HEK293 (cell line): ENCODE results near the gene PEX7.

Experiments
- CTCF ChIA-PET: fragments of 350-600 bp; formaldehyde crosslinking; extraction: SDS; loops from one replicate; lab custom pipeline; 2021; ENCODE audit warnings: antibody characterized with exemption; lab: Yijun Ruan, JAX
- POLR2A ChIA-PET: fragments of 300-600 bp; formaldehyde crosslinking; extraction: SDS; loops from one replicate; lab custom pipeline; 2020; ENCODE audit warnings: antibody characterized with exemption, inconsistent platforms; lab: Yijun Ruan, JAX
- H3K27ac ChIP-seq: fragments of 200-500 bp; sonication (Bioruptor generic); 2 replicates; pipeline ENCODE4 v1.5.1; 2014; ENCODE audit warnings: low read depth, low read length, control low read depth, inconsistent platforms; ENCODE audit errors: extremely low read depth
- H3K36me3 ChIP-seq, 2 experiments: fragments of 200-500 bp in 1 of 2; sonication (Bioruptor generic) in 1 of 2; 1 replicate in 1 of 2; 2 replicates in 1 of 2; pipeline ENCODE4 v1.5.1; 2014 to 2017; ENCODE audit warnings: inconsistent platforms in 2 of 2, low read length in 2 of 2; ENCODE audit not compliant: control insufficient read depth in 2 of 2, insufficient read depth in 1 of 2
- H3K4me1 ChIP-seq: fragments of 200-500 bp; sonication (Bioruptor generic); 2 replicates; pipeline ENCODE4 v1.5.1; 2014; ENCODE audit warnings: mild to moderate bottlenecking, low read length, inconsistent platforms; ENCODE audit not compliant: control insufficient read depth, insufficient read depth
- H3K4me3 ChIP-seq: 2 replicates; pipeline ENCODE4 v1.5.1; 2011; ENCODE audit warnings: low read depth, mild to moderate bottlenecking, control low read depth, low read length, moderate library complexity
- H3K9me3 ChIP-seq: fragments of 200-500 bp; sonication (Bioruptor generic); 2 replicates; pipeline ENCODE4 v1.5.1; 2014; ENCODE audit warnings: low read depth, low read length, inconsistent platforms; ENCODE audit not compliant: control insufficient read depth, insufficient read depth
- ATF2 ChIP-seq: fragments of 450-650 bp; formaldehyde crosslinking; IDR thresholded peaks from 2 replicates; pipeline ENCODE4 v1.5.1; 2016; ENCODE audit warnings: missing biosample characterization, missing genetic modification characterization, low read depth
- IKZF3 ChIP-seq: fragments of 450-650 bp; IDR thresholded peaks from 2 replicates; pipeline ENCODE4 v1.5.0; 2018; ENCODE audit warnings: missing biosample characterization, mild to moderate bottlenecking, missing genetic modification characterization, moderate library complexity
- SCRT1 ChIP-seq: fragments of 450-650 bp; formaldehyde crosslinking; IDR thresholded peaks from 2 replicates; pipeline ENCODE4 v1.5.1; 2016; ENCODE audit warnings: missing biosample characterization, missing genetic modification characterization, borderline replicate concordance
- ZNF2 ChIP-seq: fragments of 450-650 bp; formaldehyde crosslinking; IDR thresholded peaks from 2 replicates; pipeline ENCODE4 v1.5.1; 2016; ENCODE audit warnings: missing biosample characterization, missing genetic modification characterization
- ZNF214 ChIP-seq: fragments of 450-650 bp; formaldehyde crosslinking; IDR thresholded peaks from 2 replicates; pipeline ENCODE4 v1.5.1; 2017; ENCODE audit warnings: missing biosample characterization, mild to moderate bottlenecking, missing genetic modification characterization, borderline replicate concordance
- ZNF510 ChIP-seq: fragments of 450-650 bp; formaldehyde crosslinking; IDR thresholded peaks from 2 replicates; pipeline ENCODE4 v1.5.1; 2018; ENCODE audit warnings: mild to moderate bottlenecking, missing genetic modification characterization, missing biosample characterization; ENCODE audit not compliant: insufficient replicate concordance
- ZNF610 ChIP-seq: fragments of 450-650 bp; formaldehyde crosslinking; IDR thresholded peaks from 2 replicates; pipeline ENCODE4 v1.5.1; 2016; ENCODE audit warnings: missing biosample characterization, missing genetic modification characterization, borderline replicate concordance
- ZNF629 ChIP-seq: fragments of 450-650 bp; formaldehyde crosslinking; IDR thresholded peaks from 2 replicates; pipeline ENCODE4 v1.5.1; 2017; ENCODE audit warnings: missing biosample characterization, missing genetic modification characterization
- ZSCAN23 ChIP-seq: fragments of 450-650 bp; formaldehyde crosslinking; IDR thresholded peaks from 2 replicates; pipeline ENCODE4 v1.5.1; 2016; ENCODE audit warnings: missing biosample characterization, missing genetic modification characterization
- TF ChIP-seq, protein P1 (sequence below): fragments of 450-650 bp; formaldehyde crosslinking; IDR thresholded peaks from 2 replicates; pipeline ENCODE4 v1.5.1; 2017; ENCODE audit warnings: missing biosample characterization, mild to moderate bottlenecking, missing genetic modification characterization, moderate library complexity
- TF ChIP-seq, protein P2 (sequence below): fragments of 450-650 bp; formaldehyde crosslinking; IDR thresholded peaks from 2 replicates; pipeline ENCODE4 v1.5.1; 2017; ENCODE audit warnings: missing biosample characterization, missing genetic modification characterization

The PEX7 gene

GRCh38 chr6:136914947-136915346 is 92.6 kb downstream of the PEX7 start:
- Histone ChIP-seq H3K9me3 (no peaks in the 10 kb centered on the region), H3K36me3 (peaks cover 0 to 26% of the 10 kb centered on the region in 2 experiments; a peak in 1 of 3 replicates), H3K4me1 (no peaks in the 10 kb centered on the region), H3K4me3 (no peak overlapping the region), H3K27ac (no peak overlapping the region)
- CTCF ChIA-PET, result no interaction called here
- TF ChIP-seq ZNF510 (tag by site-specific recombination) (no peak), ZSCAN23 (tag by site-specific recombination) (no peak), ZNF629 (tag by site-specific recombination) (no peak), ZNF214 (tag by site-specific recombination) (no peak)
- TF ChIP-seq, protein P1, sequence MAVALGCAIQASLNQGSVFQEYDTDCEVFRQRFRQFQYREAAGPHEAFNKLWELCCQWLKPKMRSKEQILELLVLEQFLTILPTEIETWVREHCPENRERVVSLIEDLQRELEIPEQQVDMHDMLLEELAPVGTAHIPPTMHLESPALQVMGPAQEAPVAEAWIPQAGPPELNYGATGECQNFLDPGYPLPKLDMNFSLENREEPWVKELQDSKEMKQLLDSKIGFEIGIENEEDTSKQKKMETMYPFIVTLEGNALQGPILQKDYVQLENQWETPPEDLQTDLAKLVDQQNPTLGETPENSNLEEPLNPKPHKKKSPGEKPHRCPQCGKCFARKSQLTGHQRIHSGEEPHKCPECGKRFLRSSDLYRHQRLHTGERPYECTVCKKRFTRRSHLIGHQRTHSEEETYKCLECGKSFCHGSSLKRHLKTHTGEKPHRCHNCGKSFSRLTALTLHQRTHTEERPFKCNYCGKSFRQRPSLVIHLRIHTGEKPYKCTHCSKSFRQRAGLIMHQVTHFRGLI (tag by site-specific recombination), result no peak
- POLR2A ChIA-PET, result no interaction called here

DNA sequence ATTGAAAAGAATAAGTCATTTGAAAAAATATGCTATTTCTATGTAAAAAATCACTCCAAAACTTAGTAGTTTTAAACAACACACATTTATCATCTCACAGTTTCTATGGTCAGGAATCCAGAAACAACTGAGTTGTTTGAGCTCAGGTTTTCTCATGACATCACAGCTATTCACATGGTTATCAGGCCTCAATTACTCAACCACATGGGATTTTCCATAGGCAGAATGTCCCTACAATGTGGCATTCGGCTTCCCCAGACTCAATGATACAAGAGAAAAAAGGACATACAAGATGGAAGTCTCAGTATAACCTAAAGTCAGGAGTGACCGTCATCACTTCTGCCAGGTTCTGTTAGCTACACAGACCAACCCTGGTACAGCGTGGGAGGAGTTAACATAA is 96.3 kb downstream of the PEX7 start:
- Histone ChIP-seq H3K4me3 (no peak overlapping the region), H3K4me1 (no peaks in the 10 kb centered on the region; the same call in 1 of the 2 replicates), H3K9me3 (no peaks in the 10 kb centered on the region), H3K36me3 (peaks cover 0 to 17% of the 10 kb centered on the region in 2 experiments; a peak in 1 of 3 replicates), H3K27ac (no peak overlapping the region)
- TF ChIP-seq ATF2 (tag by site-specific recombination), result peak; percentile 4; the same call in 1 of the 2 replicates
- TF ChIP-seq ZNF2 (tag by site-specific recombination), result no peak
- ChIA-PET CTCF (interaction anchor here (1.4 kb wide), 1 partner anchor 9 kb away, joined by 4 read pairs; no protein-coding TSS in a partner anchor), POLR2A (no interaction called here)

DNA sequence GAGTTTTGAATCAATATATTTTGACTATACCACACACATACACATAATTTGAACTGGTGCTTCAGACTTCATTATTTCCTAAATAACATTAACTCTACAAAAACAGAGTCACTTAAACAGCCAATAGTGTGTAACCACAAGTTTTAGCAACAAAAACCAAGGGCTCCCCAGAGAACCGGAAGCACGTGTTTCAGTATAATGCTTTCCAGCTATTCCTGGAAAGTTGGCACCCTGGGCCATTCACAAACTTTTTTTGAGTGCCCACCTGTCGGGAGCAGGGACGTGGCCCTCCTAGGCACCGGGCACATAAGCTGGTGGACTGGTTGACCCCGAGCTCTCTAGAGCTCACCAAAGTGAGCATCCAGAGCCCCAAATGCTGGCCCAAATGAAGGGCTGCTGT is 97.8 kb downstream of the PEX7 start:
- CTCF ChIA-PET, result interaction anchor here (1.1 kb wide), 1 partner anchor 43 kb away, joined by 4 read pairs; no protein-coding TSS in a partner anchor
- peaks cover 0 to 11% of the 10 kb centered on the region in 2 experiments; a peak in 1 of 3 replicates for H3K36me3 ChIP-seq

DNA sequence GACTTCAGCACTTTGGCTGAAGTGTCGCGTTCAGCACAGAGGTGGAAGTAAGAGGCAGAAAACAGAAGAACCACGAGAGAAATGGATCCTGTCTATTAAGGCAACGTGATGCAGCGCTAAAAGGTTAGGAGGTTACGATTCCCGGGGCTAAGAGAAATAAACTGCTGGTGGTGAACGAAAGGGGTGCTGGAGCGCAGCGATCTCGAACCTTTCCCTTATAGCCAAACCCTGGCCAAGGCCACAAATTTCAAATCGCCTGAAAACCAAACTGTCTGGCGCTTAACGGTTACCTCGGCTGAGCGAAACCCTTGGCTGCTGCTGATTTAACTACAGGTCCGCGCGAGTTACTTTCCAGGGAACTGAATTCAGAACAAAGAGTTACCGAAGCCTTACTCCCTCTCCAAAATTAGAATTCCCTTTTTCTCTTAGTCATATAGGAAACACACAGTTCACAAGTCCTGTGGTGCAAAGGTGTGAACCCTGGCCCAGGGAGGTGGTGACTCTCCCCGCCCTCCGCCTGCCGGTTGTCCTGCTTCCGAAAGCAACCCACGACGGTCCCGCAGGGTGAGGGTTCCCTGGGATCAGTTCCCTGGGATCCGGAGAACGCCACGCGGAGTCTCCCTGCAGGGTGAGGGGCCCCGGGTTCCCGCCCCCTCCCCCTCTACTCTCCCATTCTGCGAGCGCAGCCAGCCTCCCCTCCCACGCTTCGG is 98.4 kb downstream of the PEX7 start:
- Histone ChIP-seq H3K4me3 (peak overlapping the region; percentile 53), H3K4me1 (no peaks in the 10 kb centered on the region; the same call in 1 of the 2 replicates), H3K27ac (peak overlapping the region; percentile 71; the same call in 1 of the 2 replicates), H3K9me3 (no peaks in the 10 kb centered on the region), H3K36me3 (peaks cover 0 to 7% of the 10 kb centered on the region in 2 experiments; a peak in 1 of 3 replicates)
- TF ChIP-seq IKZF3 (tag by site-specific recombination) (0 out of 2 replicates have a peak, but pooled peaks have one; percentile 18), SCRT1 (tag by site-specific recombination) (no peak)
- ChIA-PET POLR2A (no interaction called here), CTCF (interaction anchor here (0.7 to 1.1 kb wide), 3 partner anchors 42 to 75 kb away, joined by 3 to 4 read pairs (median 4); no protein-coding TSS in a partner anchor)

More for the DNA sequence above, 97.8 kb downstream of the PEX7 start:
- H3K27ac ChIP-seq, result no peak overlapping the region
- POLR2A ChIA-PET, result no interaction called here
- no peak overlapping the region for H3K4me3 ChIP-seq
- no peaks in the 10 kb centered on the region; the same call in 1 of the 2 replicates for H3K4me1 ChIP-seq
- no peaks in the 10 kb centered on the region for H3K9me3 ChIP-seq
- TF ChIP-seq, protein P2, sequence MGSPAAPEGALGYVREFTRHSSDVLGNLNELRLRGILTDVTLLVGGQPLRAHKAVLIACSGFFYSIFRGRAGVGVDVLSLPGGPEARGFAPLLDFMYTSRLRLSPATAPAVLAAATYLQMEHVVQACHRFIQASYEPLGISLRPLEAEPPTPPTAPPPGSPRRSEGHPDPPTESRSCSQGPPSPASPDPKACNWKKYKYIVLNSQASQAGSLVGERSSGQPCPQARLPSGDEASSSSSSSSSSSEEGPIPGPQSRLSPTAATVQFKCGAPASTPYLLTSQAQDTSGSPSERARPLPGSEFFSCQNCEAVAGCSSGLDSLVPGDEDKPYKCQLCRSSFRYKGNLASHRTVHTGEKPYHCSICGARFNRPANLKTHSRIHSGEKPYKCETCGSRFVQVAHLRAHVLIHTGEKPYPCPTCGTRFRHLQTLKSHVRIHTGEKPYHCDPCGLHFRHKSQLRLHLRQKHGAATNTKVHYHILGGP, result peak; percentile 90
- TF ChIP-seq ZNF610 (tag by site-specific recombination), result no peak
